ENCODE results near the gene TNKS1BP1.

Gene TNKS1BP1

DNA sequence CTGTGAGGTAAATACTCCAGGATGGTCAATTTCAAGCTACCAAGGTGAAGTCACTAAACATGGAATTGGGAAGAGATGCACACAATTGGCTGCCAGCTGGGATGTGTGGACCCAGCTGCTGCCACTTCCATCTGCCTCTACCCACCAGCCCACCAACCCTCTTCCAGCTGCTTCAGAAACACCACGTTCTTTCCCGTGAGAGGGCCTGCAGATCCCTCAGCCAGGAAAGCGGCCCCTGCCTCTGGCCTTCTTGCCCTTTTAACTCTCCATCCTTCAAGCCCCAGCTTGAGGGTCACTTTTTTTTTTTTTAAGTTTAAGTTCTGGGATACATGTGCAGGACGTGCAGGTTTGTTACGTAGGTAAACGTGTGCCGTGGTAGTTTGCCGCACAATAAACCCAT is 36.2 kb upstream of the TNKS1BP1 start:
- Histone ChIP-seq H3K27ac (no peak overlapping the region), H3K4me3 (ENCODE audit: low read depth in 1 of 2, low read length in 1 of 2) (no peak overlapping the region), H3K27me3 (no peaks in the 10 kb centered on the region), H3K9me3 (no peaks in the 10 kb centered on the region), H3K4me1 (ENCODE audit: control insufficient read depth in 1 of 2, insufficient read depth in 1 of 2, low read depth in 1 of 2, low read length in 1 of 2) (peaks cover 0 to 3% of the 10 kb centered on the region in 2 experiments), H3K36me3 (no peaks in the 10 kb centered on the region)
- TF ChIP-seq, protein P1, sequence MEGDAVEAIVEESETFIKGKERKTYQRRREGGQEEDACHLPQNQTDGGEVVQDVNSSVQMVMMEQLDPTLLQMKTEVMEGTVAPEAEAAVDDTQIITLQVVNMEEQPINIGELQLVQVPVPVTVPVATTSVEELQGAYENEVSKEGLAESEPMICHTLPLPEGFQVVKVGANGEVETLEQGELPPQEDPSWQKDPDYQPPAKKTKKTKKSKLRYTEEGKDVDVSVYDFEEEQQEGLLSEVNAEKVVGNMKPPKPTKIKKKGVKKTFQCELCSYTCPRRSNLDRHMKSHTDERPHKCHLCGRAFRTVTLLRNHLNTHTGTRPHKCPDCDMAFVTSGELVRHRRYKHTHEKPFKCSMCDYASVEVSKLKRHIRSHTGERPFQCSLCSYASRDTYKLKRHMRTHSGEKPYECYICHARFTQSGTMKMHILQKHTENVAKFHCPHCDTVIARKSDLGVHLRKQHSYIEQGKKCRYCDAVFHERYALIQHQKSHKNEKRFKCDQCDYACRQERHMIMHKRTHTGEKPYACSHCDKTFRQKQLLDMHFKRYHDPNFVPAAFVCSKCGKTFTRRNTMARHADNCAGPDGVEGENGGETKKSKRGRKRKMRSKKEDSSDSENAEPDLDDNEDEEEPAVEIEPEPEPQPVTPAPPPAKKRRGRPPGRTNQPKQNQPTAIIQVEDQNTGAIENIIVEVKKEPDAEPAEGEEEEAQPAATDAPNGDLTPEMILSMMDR (IDR thresholded peaks at IDR 0.05), result no peak

DNA sequence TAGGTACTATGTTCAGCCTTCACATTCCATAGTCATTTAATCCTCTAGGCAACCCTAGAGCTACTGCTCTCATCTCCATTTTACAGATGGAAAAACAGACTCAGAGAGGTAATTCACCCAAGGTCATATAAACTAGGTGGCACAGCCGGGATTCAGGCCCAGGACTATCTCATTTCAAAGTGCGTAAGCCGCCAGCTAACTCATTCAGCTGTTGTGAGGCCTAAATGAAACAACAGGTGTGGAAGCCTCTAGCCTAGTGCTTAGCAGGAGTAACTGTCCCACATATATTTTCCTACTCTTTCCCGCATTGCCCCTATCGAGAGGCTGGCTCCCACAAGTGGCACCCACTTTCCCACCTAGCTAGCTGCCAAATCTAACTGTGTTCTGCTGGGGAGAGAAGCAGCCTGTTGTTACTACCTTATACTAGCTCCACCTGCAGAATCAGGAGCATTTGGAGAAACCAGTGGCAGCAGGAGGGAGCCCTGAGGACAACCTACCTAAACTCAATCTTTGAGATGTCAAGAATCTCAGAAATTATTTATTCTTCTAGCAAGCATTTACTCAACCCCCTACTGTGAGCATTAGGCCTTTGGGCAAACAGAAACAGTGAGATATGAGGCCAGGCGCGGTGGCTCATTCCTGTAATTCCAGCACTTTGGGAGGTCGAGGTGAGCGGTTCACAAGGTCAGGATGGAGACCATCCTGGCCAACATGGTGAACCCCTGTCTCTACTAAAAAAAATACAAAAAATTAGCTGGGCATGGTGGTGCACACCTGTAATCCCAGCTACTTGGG is 35.3 kb upstream of the TNKS1BP1 start:
- no peak overlapping the region for H3K27ac ChIP-seq
- no peaks in the 10 kb centered on the region for H3K36me3 ChIP-seq
- H3K9me3 ChIP-seq, result no peaks in the 10 kb centered on the region
- peaks cover 0 to 6% of the 10 kb centered on the region in 2 experiments for H3K4me1 ChIP-seq (ENCODE audit: control insufficient read depth in 1 of 2, insufficient read depth in 1 of 2, low read depth in 1 of 2, low read length in 1 of 2)
- no peaks in the 10 kb centered on the region for H3K27me3 ChIP-seq
- TF ChIP-seq, protein P1 (IDR thresholded peaks at IDR 0.05), result no peak
- no peak overlapping the region for H3K4me3 ChIP-seq (ENCODE audit: low read depth in 1 of 2, low read length in 1 of 2)

DNA sequence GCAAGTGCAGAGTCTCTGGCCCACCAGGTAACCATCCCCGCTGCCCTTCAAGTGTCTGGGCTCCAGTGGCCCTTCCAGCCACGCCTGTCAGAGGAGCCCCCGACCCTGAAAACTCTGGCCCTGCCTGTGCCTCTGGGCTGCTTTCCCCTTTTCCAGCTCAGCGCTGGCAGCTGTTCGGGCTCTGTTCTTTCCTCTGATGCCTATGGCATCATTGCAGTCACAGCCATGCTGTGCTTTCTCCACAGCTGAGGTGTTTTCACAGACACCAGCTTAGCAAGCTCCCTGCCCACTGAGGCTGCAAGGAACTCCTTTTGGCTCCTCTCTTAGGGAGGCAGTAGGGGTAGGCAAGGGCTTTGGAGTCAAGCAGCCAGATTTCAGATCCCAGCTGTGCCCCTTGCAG is 34.6 kb upstream of the TNKS1BP1 start:
- Histone ChIP-seq H3K4me1 (ENCODE audit: control insufficient read depth in 1 of 2, insufficient read depth in 1 of 2, low read depth in 1 of 2, low read length in 1 of 2) (peaks cover 0 to 6% of the 10 kb centered on the region in 2 experiments), H3K27ac (no peak overlapping the region), H3K9me3 (no peaks in the 10 kb centered on the region), H3K27me3 (no peaks in the 10 kb centered on the region), H3K36me3 (no peaks in the 10 kb centered on the region), H3K4me3 (ENCODE audit: low read depth in 1 of 2, low read length in 1 of 2) (no peak overlapping the region)
- TF ChIP-seq, protein P1 (IDR thresholded peaks at IDR 0.05), result no peak

DNA sequence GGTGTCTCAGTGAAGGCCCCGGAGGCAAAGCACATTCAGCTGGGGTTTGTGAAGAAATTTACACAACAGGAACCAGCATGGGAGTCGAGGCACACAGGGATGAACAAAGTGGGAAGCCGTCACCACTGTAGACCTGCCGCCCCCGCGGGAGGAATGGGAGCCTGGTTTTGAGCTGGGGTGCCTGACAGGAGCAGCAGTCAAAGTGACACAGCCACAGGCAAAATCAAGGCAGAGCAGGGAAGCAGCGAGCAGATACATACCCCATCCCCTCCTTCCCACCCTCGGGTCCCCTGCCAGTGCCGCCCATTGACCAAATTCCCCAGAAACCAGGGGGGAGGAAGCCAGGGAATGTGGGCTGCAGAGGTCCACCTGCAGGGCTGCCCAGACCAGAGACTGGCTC is 34.2 kb upstream of the TNKS1BP1 start:
- H3K4me1 ChIP-seq (ENCODE audit: control insufficient read depth in 1 of 2, insufficient read depth in 1 of 2, low read depth in 1 of 2, low read length in 1 of 2), result peaks cover 0 to 6% of the 10 kb centered on the region in 2 experiments
- H3K9me3 ChIP-seq, result no peaks in the 10 kb centered on the region
- H3K27me3 ChIP-seq, result no peaks in the 10 kb centered on the region
- no peak overlapping the region for H3K27ac ChIP-seq
- TF ChIP-seq, protein P1 (IDR thresholded peaks at IDR 0.05), result no peak
- no peak overlapping the region for H3K4me3 ChIP-seq (ENCODE audit: low read depth in 1 of 2, low read length in 1 of 2)
- no peaks in the 10 kb centered on the region for H3K36me3 ChIP-seq

DNA sequence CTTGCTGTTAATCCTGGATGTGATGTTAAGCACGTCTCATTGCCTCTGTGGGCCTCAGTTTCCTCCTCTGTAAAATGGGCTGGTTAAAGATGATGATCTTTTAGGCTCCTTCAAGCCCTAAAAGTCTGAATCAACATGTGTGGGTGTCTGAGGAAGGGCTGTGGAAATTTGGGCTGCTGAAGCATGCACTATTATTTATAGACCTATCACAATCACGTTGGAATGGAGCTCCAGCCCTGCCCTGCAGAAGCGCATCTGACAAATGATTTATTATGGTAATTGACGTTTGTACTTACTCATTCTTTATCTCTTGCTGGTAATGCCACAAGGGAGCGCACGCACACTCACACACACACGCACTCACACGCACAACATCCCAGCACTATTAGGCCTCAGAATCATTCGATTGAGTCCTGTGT is 33.8 kb upstream of the TNKS1BP1 start:
- TF ChIP-seq, protein P1 (IDR thresholded peaks at IDR 0.05), result no peak
- peaks cover 0 to 6% of the 10 kb centered on the region in 2 experiments for H3K4me1 ChIP-seq (ENCODE audit: control insufficient read depth in 1 of 2, insufficient read depth in 1 of 2, low read depth in 1 of 2, low read length in 1 of 2)

More for the DNA sequence above, 33.8 kb upstream of the TNKS1BP1 start:
- Histone ChIP-seq H3K36me3 (no peaks in the 10 kb centered on the region), H3K27me3 (no peaks in the 10 kb centered on the region), H3K4me3 (ENCODE audit: low read depth in 1 of 2, low read length in 1 of 2) (no peak overlapping the region), H3K27ac (no peak overlapping the region), H3K9me3 (no peaks in the 10 kb centered on the region)

All from neutrophil (primary cell).